ENCODE measurements around the gene AHCYL1. TPM values are rescaled to one million over a fixed set of nuclear protein-coding genes. Genes with fewer than 3 reads are reported as not detected.

The AHCYL1 gene
- total RNA-seq, 2 donors from 2014 or later: 37.4 to 69.3 TPM

- peaks cover 14% of the 10 kb centered on the region for H3K36me3 ChIP-seq
- H3K27ac ChIP-seq: peak within 1 kb of the TSS; percentile 81 to 87
- H3K9me3 ChIP-seq: no peaks in the 10 kb centered on the region
- peak; percentile 97 for ATAC-seq (ENCODE audit: insufficient number of reproducible peaks, low FRiP score, low read depth)
- no peaks in the 10 kb centered on the region for H3K27me3 ChIP-seq (replicated peaks; ENCODE audit: insufficient read depth)
- peaks cover 0 to 10% of the 10 kb centered on the region in 2 donors for H3K4me1 ChIP-seq (ENCODE audit: control insufficient read depth in 1 of 2, low read depth in 2 of 2)
- TF ChIP-seq, protein P1, sequence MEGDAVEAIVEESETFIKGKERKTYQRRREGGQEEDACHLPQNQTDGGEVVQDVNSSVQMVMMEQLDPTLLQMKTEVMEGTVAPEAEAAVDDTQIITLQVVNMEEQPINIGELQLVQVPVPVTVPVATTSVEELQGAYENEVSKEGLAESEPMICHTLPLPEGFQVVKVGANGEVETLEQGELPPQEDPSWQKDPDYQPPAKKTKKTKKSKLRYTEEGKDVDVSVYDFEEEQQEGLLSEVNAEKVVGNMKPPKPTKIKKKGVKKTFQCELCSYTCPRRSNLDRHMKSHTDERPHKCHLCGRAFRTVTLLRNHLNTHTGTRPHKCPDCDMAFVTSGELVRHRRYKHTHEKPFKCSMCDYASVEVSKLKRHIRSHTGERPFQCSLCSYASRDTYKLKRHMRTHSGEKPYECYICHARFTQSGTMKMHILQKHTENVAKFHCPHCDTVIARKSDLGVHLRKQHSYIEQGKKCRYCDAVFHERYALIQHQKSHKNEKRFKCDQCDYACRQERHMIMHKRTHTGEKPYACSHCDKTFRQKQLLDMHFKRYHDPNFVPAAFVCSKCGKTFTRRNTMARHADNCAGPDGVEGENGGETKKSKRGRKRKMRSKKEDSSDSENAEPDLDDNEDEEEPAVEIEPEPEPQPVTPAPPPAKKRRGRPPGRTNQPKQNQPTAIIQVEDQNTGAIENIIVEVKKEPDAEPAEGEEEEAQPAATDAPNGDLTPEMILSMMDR (IDR thresholded peaks at IDR 0.05): no peak
- peak; percentile 85 for DNase-seq (ENCODE audit: low spot score)
- peak within 1 kb of the TSS; percentile 97 for H3K4me3 ChIP-seq
Measured at GRCh38 chr1:110034451-110035235, 50.1 kb downstream of the AHCYL1 start, which contains the start of gene STRIP1. TSS of gene STRIP1 (plus strand) at chr1:110034624. CDS start at chr1:110034638, 14 bp downstream.

GRCh38 chr1:110035236-110035752, 50.7 kb downstream of the AHCYL1 start:
- H3K27ac ChIP-seq: peak overlapping the region; percentile 81 to 87

GRCh38 chr1:110038271-110038670, 53.7 kb downstream of the AHCYL1 start:
- H3K36me3 ChIP-seq: peaks cover 47% of the 10 kb centered on the region
- ATAC-seq (ENCODE audit: insufficient number of reproducible peaks, low FRiP score, low read depth): no peak

More at GRCh38 chr1:110035236-110035752, 50.7 kb downstream of the AHCYL1 start:
- no peaks in the 10 kb centered on the region for H3K9me3 ChIP-seq
- peak overlapping the region; percentile 97 for H3K4me3 ChIP-seq
- H3K36me3 ChIP-seq: peaks cover 21% of the 10 kb centered on the region
- DNase-seq (ENCODE audit: low spot score): no peak
- ATAC-seq (ENCODE audit: insufficient number of reproducible peaks, low FRiP score, low read depth): peak; percentile 12
- H3K4me1 ChIP-seq (ENCODE audit: control insufficient read depth in 1 of 2, low read depth in 2 of 2): peaks cover 0 to 10% of the 10 kb centered on the region in 2 donors
- TF ChIP-seq, protein P1 (IDR thresholded peaks at IDR 0.05): no peak
- H3K27me3 ChIP-seq (replicated peaks; ENCODE audit: insufficient read depth): no peaks in the 10 kb centered on the region

DNA sequence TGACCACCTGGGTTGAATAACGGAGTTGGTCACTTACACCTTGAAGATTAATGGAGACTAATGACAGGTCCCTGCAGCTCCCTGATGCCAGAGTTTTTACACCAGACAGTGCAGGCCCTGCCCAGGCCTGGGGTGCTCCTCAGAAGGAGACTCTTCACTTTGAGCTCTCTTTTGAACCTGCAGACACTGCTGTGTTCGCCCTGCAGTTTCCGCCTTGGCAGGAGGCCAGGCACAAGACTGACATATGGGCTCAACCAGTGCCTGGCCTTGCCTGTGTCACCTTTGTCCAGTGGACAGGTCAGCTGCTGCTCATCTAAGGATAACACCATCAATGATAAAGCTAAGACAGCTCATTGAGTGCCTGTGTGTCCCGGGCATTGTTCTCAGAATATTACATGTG, 55.1 kb downstream of the AHCYL1 start:
- Histone ChIP-seq H3K36me3 (peaks cover 58% of the 10 kb centered on the region), H3K27ac (no peak overlapping the region), H3K4me3 (no peak overlapping the region), H3K9me3 (no peaks in the 10 kb centered on the region), H3K27me3 (replicated peaks; ENCODE audit: insufficient read depth) (no peaks in the 10 kb centered on the region), H3K4me1 (ENCODE audit: control insufficient read depth in 1 of 2, low read depth in 2 of 2) (peaks cover 0 to 10% of the 10 kb centered on the region in 2 donors)
- DNase-seq (ENCODE audit: low spot score) (no peak), ATAC-seq (ENCODE audit: insufficient number of reproducible peaks, low FRiP score, low read depth) (no peak)
- TF ChIP-seq, protein P1 (IDR thresholded peaks at IDR 0.05): no peak

More at GRCh38 chr1:110038271-110038670, 53.7 kb downstream of the AHCYL1 start:
- Histone ChIP-seq H3K9me3 (no peaks in the 10 kb centered on the region), H3K4me3 (no peak overlapping the region), H3K27me3 (replicated peaks; ENCODE audit: insufficient read depth) (no peaks in the 10 kb centered on the region), H3K4me1 (ENCODE audit: control insufficient read depth in 1 of 2, low read depth in 2 of 2) (peaks cover 0 to 10% of the 10 kb centered on the region in 2 donors), H3K27ac (no peak overlapping the region)
- TF ChIP-seq, protein P1 (IDR thresholded peaks at IDR 0.05): no peak
- no peak for DNase-seq (ENCODE audit: low spot score)

DNA sequence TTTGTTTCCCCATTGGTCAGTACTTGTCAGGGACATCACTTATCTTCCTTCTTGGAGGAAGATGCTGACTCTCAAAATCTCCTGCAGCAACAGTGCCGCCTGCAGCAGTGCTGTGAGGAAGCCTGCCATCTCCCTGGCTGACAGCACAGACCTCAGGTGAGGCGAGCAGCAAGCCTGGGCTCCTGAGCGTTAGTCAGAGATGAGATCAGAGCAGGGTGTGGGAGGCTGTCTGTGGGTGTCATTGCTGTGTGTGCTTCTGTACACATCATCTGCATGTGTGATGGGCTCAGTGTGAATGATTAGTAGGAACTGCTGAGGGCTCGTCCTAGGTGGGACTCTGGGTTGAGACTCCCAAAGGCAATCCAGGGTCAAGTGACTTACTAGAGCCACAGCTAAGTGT, 56.0 kb downstream of the AHCYL1 start:
- peaks cover 66% of the 10 kb centered on the region for H3K36me3 ChIP-seq
- H3K9me3 ChIP-seq: no peaks in the 10 kb centered on the region
- ATAC-seq (ENCODE audit: insufficient number of reproducible peaks, low FRiP score, low read depth) (no peak), DNase-seq (ENCODE audit: low spot score) (no peak)
- no peaks in the 10 kb centered on the region for H3K27me3 ChIP-seq (replicated peaks; ENCODE audit: insufficient read depth)
- peaks cover 0 to 6% of the 10 kb centered on the region in 2 donors for H3K4me1 ChIP-seq (ENCODE audit: control insufficient read depth in 1 of 2, low read depth in 2 of 2)
- no peak overlapping the region for H3K4me3 ChIP-seq
- no peak overlapping the region for H3K27ac ChIP-seq
- TF ChIP-seq, protein P1 (IDR thresholded peaks at IDR 0.05): no peak
